K562 (cell line): Measurements from ENCODE around the gene TSHZ1. TPM values are rescaled to one million over a fixed set of nuclear protein-coding genes. Genes with fewer than 3 reads are reported as not detected.

Experiments
- polyA plus RNA-seq, 8 experiments: library from polyadenylated mRNA; depleted of rRNA in 4 of 8; stranded (reverse) in 5 of 8; unstranded in 3 of 8; fragments of >200 nt; fragmentation: Nextera tagmentation in 2 of 8; fragmentation: Illumina TruSeq in 1 of 8; extraction: Ambion mirVana in 2 of 8; extraction: Trizol in 1 of 8; gene quantifications; 2 replicates each; pipeline versions ENCODE4 v1.2.1 to v1.2.3, GENCODE V29; 2011 to 2014; ENCODE audit warnings: inconsistent platforms in 1 of 8, missing spikeins in 1 of 8
- total RNA-seq, 7 experiments: library from RNA; depleted of rRNA in 6 of 7; stranded (reverse); fragments of >200 nt in 6 of 7; fragmentation: Illumina TruSeq in 2 of 7; extraction: Trizol in 2 of 7; gene quantifications; 2 replicates each; pipeline versions ENCODE4 v1.2.1 to v1.2.3, GENCODE V29; 2011 to 2021; ENCODE audit warnings: low replicate concordance in 1 of 7
- TF ChIP-seq, protein P1 (sequence below): fragments of 450-650 bp; IDR thresholded peaks from 2 replicates; pipeline ENCODE4 v1.6.1; 2016; ENCODE audit warnings: mild to moderate bottlenecking, moderate library complexity
- TF ChIP-seq, protein P2 (sequence below): fragments of 250-450 bp; sonication (Bioruptor Pico); IDR thresholded peaks from 2 replicates; pipeline ENCODE4 v1.8.0; 2022; ENCODE audit warnings: moderate library complexity, mild to moderate bottlenecking, inconsistent platforms

Gene TSHZ1
- total and polyA plus RNA-seq, 9 of the 15 experiments (the other 6 are each of a cell fraction or from before 2014, with no cell fraction given): 1.1 to 7.2 (median 2.7) TPM

DNA sequence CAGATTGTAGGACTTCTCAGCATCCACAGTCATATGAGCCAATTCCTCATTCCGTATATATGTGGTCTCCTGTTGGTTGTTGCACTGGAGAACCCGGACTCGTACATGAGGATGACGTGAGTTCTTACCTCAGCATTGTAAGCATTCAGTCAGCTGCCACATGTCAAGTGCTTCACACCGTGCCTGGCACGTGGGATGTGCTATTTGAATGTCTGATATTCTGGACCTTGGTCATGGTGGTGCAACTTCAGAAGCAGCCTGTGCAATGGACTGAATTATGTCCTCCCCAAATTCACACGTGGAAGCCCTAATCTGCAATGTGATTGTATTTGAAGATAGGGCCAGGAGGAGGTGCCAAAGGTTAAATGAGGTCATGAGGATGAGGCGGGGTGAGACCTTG lies 33.7 kb upstream of the TSHZ1 start (continued):
- TF ChIP-seq, protein P1, sequence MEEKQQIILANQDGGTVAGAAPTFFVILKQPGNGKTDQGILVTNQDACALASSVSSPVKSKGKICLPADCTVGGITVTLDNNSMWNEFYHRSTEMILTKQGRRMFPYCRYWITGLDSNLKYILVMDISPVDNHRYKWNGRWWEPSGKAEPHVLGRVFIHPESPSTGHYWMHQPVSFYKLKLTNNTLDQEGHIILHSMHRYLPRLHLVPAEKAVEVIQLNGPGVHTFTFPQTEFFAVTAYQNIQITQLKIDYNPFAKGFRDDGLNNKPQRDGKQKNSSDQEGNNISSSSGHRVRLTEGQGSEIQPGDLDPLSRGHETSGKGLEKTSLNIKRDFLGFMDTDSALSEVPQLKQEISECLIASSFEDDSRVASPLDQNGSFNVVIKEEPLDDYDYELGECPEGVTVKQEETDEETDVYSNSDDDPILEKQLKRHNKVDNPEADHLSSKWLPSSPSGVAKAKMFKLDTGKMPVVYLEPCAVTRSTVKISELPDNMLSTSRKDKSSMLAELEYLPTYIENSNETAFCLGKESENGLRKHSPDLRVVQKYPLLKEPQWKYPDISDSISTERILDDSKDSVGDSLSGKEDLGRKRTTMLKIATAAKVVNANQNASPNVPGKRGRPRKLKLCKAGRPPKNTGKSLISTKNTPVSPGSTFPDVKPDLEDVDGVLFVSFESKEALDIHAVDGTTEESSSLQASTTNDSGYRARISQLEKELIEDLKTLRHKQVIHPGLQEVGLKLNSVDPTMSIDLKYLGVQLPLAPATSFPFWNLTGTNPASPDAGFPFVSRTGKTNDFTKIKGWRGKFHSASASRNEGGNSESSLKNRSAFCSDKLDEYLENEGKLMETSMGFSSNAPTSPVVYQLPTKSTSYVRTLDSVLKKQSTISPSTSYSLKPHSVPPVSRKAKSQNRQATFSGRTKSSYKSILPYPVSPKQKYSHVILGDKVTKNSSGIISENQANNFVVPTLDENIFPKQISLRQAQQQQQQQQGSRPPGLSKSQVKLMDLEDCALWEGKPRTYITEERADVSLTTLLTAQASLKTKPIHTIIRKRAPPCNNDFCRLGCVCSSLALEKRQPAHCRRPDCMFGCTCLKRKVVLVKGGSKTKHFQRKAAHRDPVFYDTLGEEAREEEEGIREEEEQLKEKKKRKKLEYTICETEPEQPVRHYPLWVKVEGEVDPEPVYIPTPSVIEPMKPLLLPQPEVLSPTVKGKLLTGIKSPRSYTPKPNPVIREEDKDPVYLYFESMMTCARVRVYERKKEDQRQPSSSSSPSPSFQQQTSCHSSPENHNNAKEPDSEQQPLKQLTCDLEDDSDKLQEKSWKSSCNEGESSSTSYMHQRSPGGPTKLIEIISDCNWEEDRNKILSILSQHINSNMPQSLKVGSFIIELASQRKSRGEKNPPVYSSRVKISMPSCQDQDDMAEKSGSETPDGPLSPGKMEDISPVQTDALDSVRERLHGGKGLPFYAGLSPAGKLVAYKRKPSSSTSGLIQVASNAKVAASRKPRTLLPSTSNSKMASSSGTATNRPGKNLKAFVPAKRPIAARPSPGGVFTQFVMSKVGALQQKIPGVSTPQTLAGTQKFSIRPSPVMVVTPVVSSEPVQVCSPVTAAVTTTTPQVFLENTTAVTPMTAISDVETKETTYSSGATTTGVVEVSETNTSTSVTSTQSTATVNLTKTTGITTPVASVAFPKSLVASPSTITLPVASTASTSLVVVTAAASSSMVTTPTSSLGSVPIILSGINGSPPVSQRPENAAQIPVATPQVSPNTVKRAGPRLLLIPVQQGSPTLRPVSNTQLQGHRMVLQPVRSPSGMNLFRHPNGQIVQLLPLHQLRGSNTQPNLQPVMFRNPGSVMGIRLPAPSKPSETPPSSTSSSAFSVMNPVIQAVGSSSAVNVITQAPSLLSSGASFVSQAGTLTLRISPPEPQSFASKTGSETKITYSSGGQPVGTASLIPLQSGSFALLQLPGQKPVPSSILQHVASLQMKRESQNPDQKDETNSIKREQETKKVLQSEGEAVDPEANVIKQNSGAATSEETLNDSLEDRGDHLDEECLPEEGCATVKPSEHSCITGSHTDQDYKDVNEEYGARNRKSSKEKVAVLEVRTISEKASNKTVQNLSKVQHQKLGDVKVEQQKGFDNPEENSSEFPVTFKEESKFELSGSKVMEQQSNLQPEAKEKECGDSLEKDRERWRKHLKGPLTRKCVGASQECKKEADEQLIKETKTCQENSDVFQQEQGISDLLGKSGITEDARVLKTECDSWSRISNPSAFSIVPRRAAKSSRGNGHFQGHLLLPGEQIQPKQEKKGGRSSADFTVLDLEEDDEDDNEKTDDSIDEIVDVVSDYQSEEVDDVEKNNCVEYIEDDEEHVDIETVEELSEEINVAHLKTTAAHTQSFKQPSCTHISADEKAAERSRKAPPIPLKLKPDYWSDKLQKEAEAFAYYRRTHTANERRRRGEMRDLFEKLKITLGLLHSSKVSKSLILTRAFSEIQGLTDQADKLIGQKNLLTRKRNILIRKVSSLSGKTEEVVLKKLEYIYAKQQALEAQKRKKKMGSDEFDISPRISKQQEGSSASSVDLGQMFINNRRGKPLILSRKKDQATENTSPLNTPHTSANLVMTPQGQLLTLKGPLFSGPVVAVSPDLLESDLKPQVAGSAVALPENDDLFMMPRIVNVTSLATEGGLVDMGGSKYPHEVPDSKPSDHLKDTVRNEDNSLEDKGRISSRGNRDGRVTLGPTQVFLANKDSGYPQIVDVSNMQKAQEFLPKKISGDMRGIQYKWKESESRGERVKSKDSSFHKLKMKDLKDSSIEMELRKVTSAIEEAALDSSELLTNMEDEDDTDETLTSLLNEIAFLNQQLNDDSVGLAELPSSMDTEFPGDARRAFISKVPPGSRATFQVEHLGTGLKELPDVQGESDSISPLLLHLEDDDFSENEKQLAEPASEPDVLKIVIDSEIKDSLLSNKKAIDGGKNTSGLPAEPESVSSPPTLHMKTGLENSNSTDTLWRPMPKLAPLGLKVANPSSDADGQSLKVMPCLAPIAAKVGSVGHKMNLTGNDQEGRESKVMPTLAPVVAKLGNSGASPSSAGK: peak; percentile 44
- TF ChIP-seq, protein P2, sequence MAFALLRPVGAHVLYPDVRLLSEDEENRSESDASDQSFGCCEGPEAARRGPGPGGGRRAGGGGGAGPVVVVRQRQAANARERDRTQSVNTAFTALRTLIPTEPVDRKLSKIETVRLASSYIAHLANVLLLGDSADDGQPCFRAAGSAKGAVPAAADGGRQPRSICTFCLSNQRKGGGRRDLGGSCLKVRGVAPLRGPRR (CRISPR knock-in tag): no peak
- TF ChIP-seq, all 486 proteins: peak for 2
